Activated CD8-positive, alpha-beta memory T cell treated with anti-CD3 and anti-CD28 coated beads, Interleukin-2, amount 50 U/mL, for 24 hours (primary cell): Measurements from ENCODE around the gene PPP1R3D.
"Not testable (repeated sequence)": the region's sequence is repeated elsewhere in the genome, so short reads cannot be mapped to it uniquely, and the experiment has no call there.

ENCODE experiments used
- DNase-seq: peaks from one replicate; pipeline ENCODE4 v3.0.0-alpha.2; 2020; ENCODE audit errors: extremely low read depth

The PPP1R3D gene

GRCh38 chr20:59925359-59925758 is 14.7 kb downstream of the PPP1R3D start:
- no peak for DNase-seq

- no peak for DNase-seq
These were observed 16.6 kb downstream of the PPP1R3D start for GRCh38 chr20:59923514-59923913.

- no peak for DNase-seq
These were observed 19.2 kb downstream of the PPP1R3D start for GRCh38 chr20:59920944-59921343.

GRCh38 chr20:59912609-59913008 is 27.5 kb downstream of the PPP1R3D start:
- no peak for DNase-seq

- DNase-seq: no peak
These were observed 29.1 kb downstream of the PPP1R3D start for GRCh38 chr20:59911041-59911440.

GRCh38 chr20:59908855-59909254 is 31.2 kb downstream of the PPP1R3D start:
- DNase-seq: no peak

- no peak for DNase-seq
These were observed 36.5 kb downstream of the PPP1R3D start for GRCh38 chr20:59903621-59904020.

GRCh38 chr20:59902470-59902869 is 37.6 kb downstream of the PPP1R3D start:
- no peak for DNase-seq

- DNase-seq: no peak
These were observed 44.2 kb downstream of the PPP1R3D start for GRCh38 chr20:59895908-59896307.

GRCh38 chr20:59891581-59891980 is 48.5 kb downstream of the PPP1R3D start:
- DNase-seq: no peak

- not testable (repeated sequence) for DNase-seq
These were observed 50.1 kb downstream of the PPP1R3D start for GRCh38 chr20:59890035-59890434.

GRCh38 chr20:59888050-59888449 is 52.1 kb downstream of the PPP1R3D start:
- DNase-seq: no peak
